Measurements from ENCODE around the gene BTN1A1. TPM values are rescaled to one million over a fixed set of nuclear protein-coding genes. Genes with fewer than 3 reads are reported as not detected.

The BTN1A1 gene, protein sequence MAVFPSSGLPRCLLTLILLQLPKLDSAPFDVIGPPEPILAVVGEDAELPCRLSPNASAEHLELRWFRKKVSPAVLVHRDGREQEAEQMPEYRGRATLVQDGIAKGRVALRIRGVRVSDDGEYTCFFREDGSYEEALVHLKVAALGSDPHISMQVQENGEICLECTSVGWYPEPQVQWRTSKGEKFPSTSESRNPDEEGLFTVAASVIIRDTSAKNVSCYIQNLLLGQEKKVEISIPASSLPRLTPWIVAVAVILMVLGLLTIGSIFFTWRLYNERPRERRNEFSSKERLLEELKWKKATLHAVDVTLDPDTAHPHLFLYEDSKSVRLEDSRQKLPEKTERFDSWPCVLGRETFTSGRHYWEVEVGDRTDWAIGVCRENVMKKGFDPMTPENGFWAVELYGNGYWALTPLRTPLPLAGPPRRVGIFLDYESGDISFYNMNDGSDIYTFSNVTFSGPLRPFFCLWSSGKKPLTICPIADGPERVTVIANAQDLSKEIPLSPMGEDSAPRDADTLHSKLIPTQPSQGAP
- not detected for total RNA-seq (2021; fragmentation: NEBNext Ultra II Directional; extraction: Animal tissue kit (Norgen Biotek cat#: 25700))
- long read RNA-seq = 0 reads

- no peak for TF ChIP-seq CTCF (IDR thresholded peaks at IDR 0.05)
- no peak for DNase-seq
- H3K36me3 Mint-ChIP-seq (ENCODE audit: low read depth) = no peaks in the 10 kb centered on the region
- H3K9me3 Mint-ChIP-seq = no peaks in the 10 kb centered on the region
- peaks cover 10% of the 10 kb centered on the region; the same call in 1 of the 2 replicates for H3K4me1 Mint-ChIP-seq (ENCODE audit: low read depth)
- H3K4me3 Mint-ChIP-seq = no peak within 1 kb of the TSS
- H3K27me3 Mint-ChIP-seq (ENCODE audit: insufficient read depth) = peaks cover 23% of the 10 kb centered on the region
- no peak within 1 kb of the TSS for H3K27ac Mint-ChIP-seq
Measured at GRCh38 chr6:26500102-26500501, at the start of gene BTN1A1. Gene BTN1A1 (plus strand): TSS chr6:26500303. CDS start chr6:26501287, 984 bp downstream.

DNA sequence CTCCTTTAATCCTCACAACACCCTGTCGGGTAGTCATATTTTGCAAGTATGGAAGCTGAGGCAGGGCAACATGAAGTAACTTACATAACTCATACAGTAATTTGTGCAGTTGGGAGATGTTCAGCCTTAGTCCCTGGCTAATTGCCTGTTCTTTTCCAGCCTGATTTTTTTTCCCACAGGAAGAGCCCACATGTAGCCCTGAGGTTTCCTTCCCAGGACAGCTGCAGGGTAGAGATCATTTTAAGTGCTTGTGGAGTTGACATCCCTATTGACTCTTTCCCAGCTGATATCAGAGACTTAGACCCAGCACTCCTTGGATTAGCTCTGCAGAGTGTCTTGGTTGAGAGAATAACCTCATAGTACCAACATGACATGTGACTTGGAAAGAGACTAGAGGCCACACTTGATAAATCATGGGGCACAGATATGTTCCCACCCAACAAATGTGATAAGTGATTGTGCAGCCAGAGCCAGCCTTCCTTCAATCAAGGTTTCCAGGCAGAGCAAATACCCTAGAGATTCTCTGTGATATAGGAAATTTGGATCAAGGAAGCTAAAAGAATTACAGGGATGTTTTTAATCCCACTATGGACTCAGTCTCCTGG, 47.4 kb upstream of the BTN1A1 start:
- H3K36me3 Mint-ChIP-seq (ENCODE audit: low read depth) = peaks cover 1% of the 10 kb centered on the region
- H3K27me3 Mint-ChIP-seq (ENCODE audit: insufficient read depth) = no peaks in the 10 kb centered on the region; the same call in 1 of the 2 replicates
- peaks cover 31% of the 10 kb centered on the region for H3K4me1 Mint-ChIP-seq (ENCODE audit: low read depth)
- no peak for DNase-seq
- no peak overlapping the region for H3K27ac Mint-ChIP-seq
- TF ChIP-seq CTCF (IDR thresholded peaks at IDR 0.05) = no peak
- no peak overlapping the region for H3K4me3 Mint-ChIP-seq
- H3K9me3 Mint-ChIP-seq = no peaks in the 10 kb centered on the region

DNA sequence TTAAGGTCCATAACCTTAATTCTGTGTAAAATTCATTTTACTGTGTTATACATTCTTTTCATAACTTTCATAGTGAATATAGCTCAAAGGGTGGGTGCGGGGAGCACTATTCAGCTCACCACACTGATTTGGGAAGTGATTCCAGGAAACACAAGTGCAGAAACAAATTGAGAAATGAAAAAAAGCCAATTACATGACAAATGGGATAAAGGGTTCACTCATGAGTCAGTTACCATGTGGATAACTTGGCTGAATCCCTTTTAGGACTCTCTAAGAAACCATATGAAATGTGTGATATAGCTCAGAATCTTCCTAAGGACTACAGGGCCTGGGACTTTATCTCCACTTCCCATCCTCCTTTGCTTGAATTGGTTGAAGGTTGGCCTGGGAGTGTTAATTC, 45.5 kb upstream of the BTN1A1 start:
- no peaks in the 10 kb centered on the region for H3K9me3 Mint-ChIP-seq
- peaks cover 43% of the 10 kb centered on the region for H3K4me1 Mint-ChIP-seq (ENCODE audit: low read depth)
- no peak for TF ChIP-seq CTCF (IDR thresholded peaks at IDR 0.05)
- DNase-seq = no peak
- H3K4me3 Mint-ChIP-seq = no peak overlapping the region
- H3K27me3 Mint-ChIP-seq (ENCODE audit: insufficient read depth) = no peaks in the 10 kb centered on the region; the same call in 1 of the 2 replicates
- H3K36me3 Mint-ChIP-seq (ENCODE audit: low read depth) = peaks cover 17% of the 10 kb centered on the region
- H3K27ac Mint-ChIP-seq = no peak overlapping the region

GRCh38 chr6:26455357-26455970, 44.6 kb upstream of the BTN1A1 start:
- no peak for DNase-seq
- Mint-ChIP-seq H3K27ac (no peak overlapping the region), H3K4me1 (ENCODE audit: low read depth) (peaks cover 51% of the 10 kb centered on the region), H3K36me3 (ENCODE audit: low read depth) (peaks cover 24% of the 10 kb centered on the region), H3K4me3 (no peak overlapping the region), H3K9me3 (no peaks in the 10 kb centered on the region), H3K27me3 (ENCODE audit: insufficient read depth) (no peaks in the 10 kb centered on the region; the same call in 1 of the 2 replicates)
- no peak for TF ChIP-seq CTCF (IDR thresholded peaks at IDR 0.05)

DNA sequence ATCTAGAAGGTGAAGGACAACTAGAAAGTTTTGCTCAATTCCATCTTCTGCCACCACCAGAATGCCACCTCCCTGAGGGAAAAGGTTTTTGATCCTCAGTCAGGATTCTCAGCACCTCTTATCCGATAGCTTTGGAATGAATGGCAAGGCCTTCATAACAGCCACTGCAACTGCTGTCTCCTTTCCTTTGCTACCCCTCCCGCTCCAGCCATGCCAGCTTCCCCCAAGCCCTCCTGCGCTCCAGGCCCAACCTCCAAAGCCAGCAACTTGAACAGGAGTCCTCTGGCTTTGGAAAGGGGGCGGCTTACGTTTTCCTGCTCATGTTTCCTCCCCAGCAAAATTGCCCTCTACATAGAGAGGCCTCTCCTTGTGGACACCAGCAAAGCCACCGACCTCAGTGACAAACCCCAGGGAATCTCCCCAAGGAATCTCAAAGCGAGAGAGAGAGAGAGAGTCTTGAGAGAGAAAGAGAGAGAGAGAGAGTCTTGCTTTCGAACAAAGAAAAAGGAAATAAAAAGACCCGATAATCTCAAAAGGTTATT, 42.8 kb upstream of the BTN1A1 start:
- Mint-ChIP-seq H3K27ac (peak overlapping the region; percentile 98), H3K4me3 (peak overlapping the region; percentile 97), H3K4me1 (ENCODE audit: low read depth) (peaks cover 62% of the 10 kb centered on the region), H3K27me3 (ENCODE audit: insufficient read depth) (no peaks in the 10 kb centered on the region; the same call in 1 of the 2 replicates), H3K9me3 (no peaks in the 10 kb centered on the region), H3K36me3 (ENCODE audit: low read depth) (peaks cover 33% of the 10 kb centered on the region)
- no peak for TF ChIP-seq CTCF (IDR thresholded peaks at IDR 0.05)
- DNase-seq = no peak
